ENCODE measurements around the gene PKNOX2. TPM values are rescaled to one million over a fixed set of nuclear protein-coding genes. Genes with fewer than 3 reads are reported as not detected.

PKNOX2 gene
- total RNA-seq, 1 donor from 2014 or later: 39.9 TPM

- TF ChIP-seq CTCF (IDR thresholded peaks at IDR 0.05; ENCODE audit: unreplicated experiment): no peak
- H3K4me1 Mint-ChIP-seq (ENCODE audit: low read depth): peaks cover 5% of the 10 kb centered on the region
- H3K36me3 Mint-ChIP-seq (ENCODE audit: insufficient read depth): peaks cover 7% of the 10 kb centered on the region
- DNase-seq (ENCODE audit: low spot score, unreplicated experiment): no peak
- H3K9me3 Mint-ChIP-seq (ENCODE audit: low read depth): no peaks in the 10 kb centered on the region
- H3K27me3 Mint-ChIP-seq: no peaks in the 10 kb centered on the region
- no peak overlapping the region for H3K27ac Mint-ChIP-seq
- H3K4me3 Mint-ChIP-seq (ENCODE audit: low read depth): no peak overlapping the region
Measured at GRCh38 chr11:125378571-125378970, 214.0 kb downstream of the PKNOX2 start.

DNA sequence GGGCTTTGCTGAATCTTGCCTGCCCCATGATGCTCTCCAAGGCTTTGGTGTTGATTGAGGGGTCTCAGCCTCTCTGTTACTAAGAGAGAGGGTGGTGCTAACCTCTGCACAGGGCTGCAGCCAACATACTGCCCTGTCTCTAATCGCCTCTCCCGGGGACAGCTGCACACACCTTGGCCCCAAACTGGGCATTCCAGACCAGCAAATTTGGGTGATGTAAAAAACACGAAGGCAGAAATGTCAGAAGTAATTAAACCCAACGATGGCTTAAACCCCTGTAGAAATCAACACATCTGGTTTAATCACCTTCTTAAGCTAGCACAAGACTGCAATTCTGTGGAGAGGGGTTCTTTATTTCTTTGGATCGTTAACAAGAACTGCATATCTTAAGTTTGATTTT is 215.0 kb downstream of the PKNOX2 start:
- Mint-ChIP-seq H3K4me3 (ENCODE audit: low read depth) (no peak overlapping the region), H3K4me1 (ENCODE audit: low read depth) (peaks cover 5% of the 10 kb centered on the region), H3K27ac (no peak overlapping the region), H3K27me3 (no peaks in the 10 kb centered on the region), H3K9me3 (ENCODE audit: low read depth) (no peaks in the 10 kb centered on the region), H3K36me3 (ENCODE audit: insufficient read depth) (peaks cover 7% of the 10 kb centered on the region)
- DNase-seq (ENCODE audit: low spot score, unreplicated experiment): no peak
- no peak for TF ChIP-seq CTCF (IDR thresholded peaks at IDR 0.05; ENCODE audit: unreplicated experiment)

- H3K27me3 Mint-ChIP-seq: no peaks in the 10 kb centered on the region
- peaks cover 7% of the 10 kb centered on the region for H3K36me3 Mint-ChIP-seq (ENCODE audit: insufficient read depth)
- no peaks in the 10 kb centered on the region for H3K9me3 Mint-ChIP-seq (ENCODE audit: low read depth)
- no peak for TF ChIP-seq CTCF (IDR thresholded peaks at IDR 0.05; ENCODE audit: unreplicated experiment)
- no peak overlapping the region for H3K27ac Mint-ChIP-seq
- peaks cover 5% of the 10 kb centered on the region for H3K4me1 Mint-ChIP-seq (ENCODE audit: low read depth)
- DNase-seq (ENCODE audit: low spot score, unreplicated experiment): no peak
- H3K4me3 Mint-ChIP-seq (ENCODE audit: low read depth): no peak overlapping the region
Measured at GRCh38 chr11:125379981-125380380, 215.4 kb downstream of the PKNOX2 start.

- Mint-ChIP-seq H3K4me3 (ENCODE audit: low read depth) (no peak overlapping the region), H3K4me1 (ENCODE audit: low read depth) (peaks cover 3% of the 10 kb centered on the region), H3K36me3 (ENCODE audit: insufficient read depth) (peaks cover 11% of the 10 kb centered on the region), H3K27ac (no peak overlapping the region), H3K27me3 (no peaks in the 10 kb centered on the region), H3K9me3 (ENCODE audit: low read depth) (no peaks in the 10 kb centered on the region)
- DNase-seq (ENCODE audit: low spot score, unreplicated experiment): no peak
- TF ChIP-seq CTCF (IDR thresholded peaks at IDR 0.05; ENCODE audit: unreplicated experiment): no peak
Measured at GRCh38 chr11:125380756-125381445, 216.3 kb downstream of the PKNOX2 start.

DNA sequence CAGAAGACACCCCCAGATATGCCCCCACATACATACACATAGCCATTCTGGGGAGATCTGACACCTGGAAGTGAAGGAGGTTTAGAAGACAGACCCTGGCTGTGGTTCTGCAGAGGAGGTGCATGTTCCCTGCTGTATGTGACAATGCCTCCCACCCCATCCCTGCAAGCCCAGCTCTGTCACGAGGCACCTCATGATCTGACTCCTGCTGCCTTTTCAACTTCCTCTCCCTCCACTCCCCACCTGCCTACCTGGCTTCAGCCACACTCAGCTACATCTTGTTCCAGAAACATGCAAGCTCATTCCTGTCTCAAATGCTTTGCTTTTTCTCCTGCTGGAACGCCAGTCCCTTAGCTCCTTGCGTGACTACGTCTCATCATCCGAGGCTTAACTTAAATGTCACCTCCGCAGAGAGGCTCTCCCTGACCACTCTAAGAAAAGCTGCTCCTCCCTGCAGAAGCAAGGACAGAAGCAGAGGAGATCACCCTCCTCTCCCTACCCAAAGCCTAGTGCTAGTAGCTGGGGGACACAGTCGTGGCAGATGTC is 217.0 kb downstream of the PKNOX2 start:
- no peak overlapping the region for H3K27ac Mint-ChIP-seq
- TF ChIP-seq CTCF (IDR thresholded peaks at IDR 0.05; ENCODE audit: unreplicated experiment): no peak
- H3K4me1 Mint-ChIP-seq (ENCODE audit: low read depth): peaks cover under 1% of the 10 kb centered on the region
- no peak for DNase-seq (ENCODE audit: low spot score, unreplicated experiment)
- no peak overlapping the region for H3K4me3 Mint-ChIP-seq (ENCODE audit: low read depth)
- no peaks in the 10 kb centered on the region for H3K27me3 Mint-ChIP-seq
- H3K36me3 Mint-ChIP-seq (ENCODE audit: insufficient read depth): peaks cover 11% of the 10 kb centered on the region
- H3K9me3 Mint-ChIP-seq (ENCODE audit: low read depth): no peaks in the 10 kb centered on the region

All from progenitor cell of endocrine pancreas (in vitro differentiated cells).